Measurements from ENCODE around the gene EFHC1. TPM values are rescaled to one million over a fixed set of nuclear protein-coding genes. Genes with fewer than 3 reads are reported as not detected.

Gene EFHC1
- total RNA-seq, 1 experiment from 2014 or later = 24.6 TPM

DNA sequence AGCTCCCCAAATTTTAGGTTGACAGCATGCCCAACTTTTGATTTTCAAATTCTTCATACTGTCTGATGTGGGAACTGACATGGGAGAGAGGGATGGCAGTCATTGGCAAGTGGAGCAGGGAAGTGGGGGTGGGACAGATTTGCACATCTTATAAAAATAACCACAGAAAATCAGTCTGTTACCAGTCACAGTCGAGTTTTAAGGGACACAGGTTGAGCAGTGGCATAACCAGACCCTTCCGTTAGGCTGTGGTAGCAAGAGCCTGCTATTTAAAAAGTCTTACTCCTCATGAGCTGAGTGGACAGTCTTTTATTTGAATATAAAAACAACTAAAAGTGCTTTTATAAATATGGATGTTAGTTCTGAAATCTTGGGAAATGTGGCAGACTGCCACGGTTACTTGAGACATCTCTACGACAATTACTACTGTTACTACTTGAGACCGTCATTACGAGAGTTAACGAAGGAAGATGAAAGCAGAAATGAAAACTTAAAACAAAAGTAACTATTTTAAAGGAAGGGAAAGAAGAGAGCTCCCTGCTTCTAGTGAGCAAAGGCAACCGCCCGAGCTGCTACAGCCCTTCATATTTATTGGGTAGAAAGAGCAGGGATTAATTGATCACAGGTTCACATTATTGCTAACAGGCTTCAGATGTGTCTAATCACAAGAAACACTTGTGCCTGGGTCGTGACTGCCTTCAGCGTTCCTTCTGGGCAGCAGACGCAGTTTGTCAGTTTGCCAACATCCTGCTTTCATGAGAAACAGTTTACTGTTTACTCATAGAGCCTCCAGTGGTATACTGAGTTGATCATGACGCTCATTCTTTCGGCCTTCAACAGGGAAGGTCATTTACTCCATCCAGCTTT is 71.3 kb downstream of the EFHC1 start:
- H3K27me3 ChIP-seq (ENCODE audit: control insufficient read depth, insufficient read depth, low read length) = no peaks in the 10 kb centered on the region
- ChIA-PET POLR2A (no interaction called here), CTCF (no interaction called here)
- TF ChIP-seq, protein P1, sequence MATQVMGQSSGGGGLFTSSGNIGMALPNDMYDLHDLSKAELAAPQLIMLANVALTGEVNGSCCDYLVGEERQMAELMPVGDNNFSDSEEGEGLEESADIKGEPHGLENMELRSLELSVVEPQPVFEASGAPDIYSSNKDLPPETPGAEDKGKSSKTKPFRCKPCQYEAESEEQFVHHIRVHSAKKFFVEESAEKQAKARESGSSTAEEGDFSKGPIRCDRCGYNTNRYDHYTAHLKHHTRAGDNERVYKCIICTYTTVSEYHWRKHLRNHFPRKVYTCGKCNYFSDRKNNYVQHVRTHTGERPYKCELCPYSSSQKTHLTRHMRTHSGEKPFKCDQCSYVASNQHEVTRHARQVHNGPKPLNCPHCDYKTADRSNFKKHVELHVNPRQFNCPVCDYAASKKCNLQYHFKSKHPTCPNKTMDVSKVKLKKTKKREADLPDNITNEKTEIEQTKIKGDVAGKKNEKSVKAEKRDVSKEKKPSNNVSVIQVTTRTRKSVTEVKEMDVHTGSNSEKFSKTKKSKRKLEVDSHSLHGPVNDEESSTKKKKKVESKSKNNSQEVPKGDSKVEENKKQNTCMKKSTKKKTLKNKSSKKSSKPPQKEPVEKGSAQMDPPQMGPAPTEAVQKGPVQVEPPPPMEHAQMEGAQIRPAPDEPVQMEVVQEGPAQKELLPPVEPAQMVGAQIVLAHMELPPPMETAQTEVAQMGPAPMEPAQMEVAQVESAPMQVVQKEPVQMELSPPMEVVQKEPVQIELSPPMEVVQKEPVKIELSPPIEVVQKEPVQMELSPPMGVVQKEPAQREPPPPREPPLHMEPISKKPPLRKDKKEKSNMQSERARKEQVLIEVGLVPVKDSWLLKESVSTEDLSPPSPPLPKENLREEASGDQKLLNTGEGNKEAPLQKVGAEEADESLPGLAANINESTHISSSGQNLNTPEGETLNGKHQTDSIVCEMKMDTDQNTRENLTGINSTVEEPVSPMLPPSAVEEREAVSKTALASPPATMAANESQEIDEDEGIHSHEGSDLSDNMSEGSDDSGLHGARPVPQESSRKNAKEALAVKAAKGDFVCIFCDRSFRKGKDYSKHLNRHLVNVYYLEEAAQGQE (IDR thresholded peaks at IDR 0.05; ENCODE audit: insufficient read depth in 1 of 2, low read depth in 2 of 2, low read length in 1 of 2) = no peak
- no peak for TF ChIP-seq POLR2AphosphoS5 (IDR thresholded peaks at IDR 0.05; ENCODE audit: low read depth, low read length)
- no peak for TF ChIP-seq TCF7L2 (IDR thresholded peaks at IDR 0.05; ENCODE audit: low read depth, low read length)
- TF ChIP-seq, protein P2, sequence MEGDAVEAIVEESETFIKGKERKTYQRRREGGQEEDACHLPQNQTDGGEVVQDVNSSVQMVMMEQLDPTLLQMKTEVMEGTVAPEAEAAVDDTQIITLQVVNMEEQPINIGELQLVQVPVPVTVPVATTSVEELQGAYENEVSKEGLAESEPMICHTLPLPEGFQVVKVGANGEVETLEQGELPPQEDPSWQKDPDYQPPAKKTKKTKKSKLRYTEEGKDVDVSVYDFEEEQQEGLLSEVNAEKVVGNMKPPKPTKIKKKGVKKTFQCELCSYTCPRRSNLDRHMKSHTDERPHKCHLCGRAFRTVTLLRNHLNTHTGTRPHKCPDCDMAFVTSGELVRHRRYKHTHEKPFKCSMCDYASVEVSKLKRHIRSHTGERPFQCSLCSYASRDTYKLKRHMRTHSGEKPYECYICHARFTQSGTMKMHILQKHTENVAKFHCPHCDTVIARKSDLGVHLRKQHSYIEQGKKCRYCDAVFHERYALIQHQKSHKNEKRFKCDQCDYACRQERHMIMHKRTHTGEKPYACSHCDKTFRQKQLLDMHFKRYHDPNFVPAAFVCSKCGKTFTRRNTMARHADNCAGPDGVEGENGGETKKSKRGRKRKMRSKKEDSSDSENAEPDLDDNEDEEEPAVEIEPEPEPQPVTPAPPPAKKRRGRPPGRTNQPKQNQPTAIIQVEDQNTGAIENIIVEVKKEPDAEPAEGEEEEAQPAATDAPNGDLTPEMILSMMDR (IDR thresholded peaks at IDR 0.05) = no peak
- no peak for TF ChIP-seq SIN3A (IDR thresholded peaks at IDR 0.05; ENCODE audit: borderline replicate concordance, insufficient read depth, low read depth, low read length)
- BruUV-seq (replicated peaks) = no TSS peak
- DNase-seq (ENCODE audit: low read depth, low spot score) (no peak), ATAC-seq (no peak)
- no peaks in the 10 kb centered on the region for H3K9me3 ChIP-seq (ENCODE audit: control insufficient read depth, insufficient read depth, low read depth, low read length)
- no peaks in the 10 kb centered on the region for H3K36me3 ChIP-seq (ENCODE audit: control insufficient read depth, insufficient read depth, low read length)
- in situ Hi-C loops (cut with HindIII; ENCODE audit: low pct_unique_long_range_greater_than_20kb, low sequenced_read_pairs) = no loop called here
- no peak overlapping the region for H3K4me3 ChIP-seq (ENCODE audit: low read depth in 2 of 2, low read length in 2 of 2)
- no peaks in the 10 kb centered on the region for H3K4me1 ChIP-seq (ENCODE audit: control insufficient read depth, insufficient read depth, low read length)
- no peak overlapping the region for H3K27ac ChIP-seq (ENCODE audit: low read length)
- intact Hi-C loops (cut with micrococcal nuclease; ENCODE audit: unreplicated experiment) = no loop called here

DNA sequence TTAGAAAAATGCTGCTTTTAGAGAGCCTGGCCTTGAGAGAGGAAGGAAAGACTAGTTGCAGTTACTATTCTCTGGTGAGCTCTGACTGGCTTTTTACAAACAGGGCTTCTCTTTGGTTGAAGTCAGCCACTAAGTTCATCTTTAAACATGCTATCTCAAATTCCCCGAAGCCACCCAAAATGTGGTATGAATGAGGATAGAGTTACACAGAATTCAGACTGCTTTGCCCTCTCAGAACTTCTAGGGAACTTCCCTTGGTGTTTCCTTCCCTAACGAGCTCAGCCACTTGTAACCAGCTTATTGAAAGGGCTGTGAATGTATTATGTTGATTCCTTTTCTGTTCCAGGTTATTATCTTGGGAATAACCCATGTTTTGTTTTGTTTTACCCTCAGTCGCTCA is 73.5 kb downstream of the EFHC1 start:
- POLR2A ChIA-PET = interaction anchor here (0.6 to 0.7 kb wide), 2 partner anchors 12 to 866 kb away, joined by 4 read pairs; no protein-coding TSS in a partner anchor
- in situ Hi-C loops (cut with HindIII; ENCODE audit: low pct_unique_long_range_greater_than_20kb, low sequenced_read_pairs) = no loop called here

More for the DNA sequence above, 73.5 kb downstream of the EFHC1 start:
- H3K9me3 ChIP-seq (ENCODE audit: control insufficient read depth, insufficient read depth, low read depth, low read length) = no peaks in the 10 kb centered on the region
- H3K27me3 ChIP-seq (ENCODE audit: control insufficient read depth, insufficient read depth, low read length) = no peaks in the 10 kb centered on the region
- H3K27ac ChIP-seq (ENCODE audit: low read length) = no peak overlapping the region
- no TSS peak for BruUV-seq (replicated peaks)
- CTCF ChIA-PET = no interaction called here
- TF ChIP-seq TCF7L2 (IDR thresholded peaks at IDR 0.05; ENCODE audit: low read depth, low read length) (no peak), SIN3A (IDR thresholded peaks at IDR 0.05; ENCODE audit: borderline replicate concordance, insufficient read depth, low read depth, low read length) (no peak), POLR2AphosphoS5 (IDR thresholded peaks at IDR 0.05; ENCODE audit: low read depth, low read length) (no peak)
- TF ChIP-seq, protein P1 (IDR thresholded peaks at IDR 0.05; ENCODE audit: insufficient read depth in 1 of 2, low read depth in 2 of 2, low read length in 1 of 2) = no peak
- TF ChIP-seq, protein P2 (IDR thresholded peaks at IDR 0.05) = no peak
- no peak overlapping the region for H3K4me3 ChIP-seq (ENCODE audit: low read depth in 2 of 2, low read length in 2 of 2)
- DNase-seq (ENCODE audit: low read depth, low spot score) (no peak), ATAC-seq (no peak)
- no peaks in the 10 kb centered on the region for H3K4me1 ChIP-seq (ENCODE audit: control insufficient read depth, insufficient read depth, low read length)
- no peaks in the 10 kb centered on the region for H3K36me3 ChIP-seq (ENCODE audit: control insufficient read depth, insufficient read depth, low read length)
- intact Hi-C loops (cut with micrococcal nuclease; ENCODE audit: unreplicated experiment) = no loop called here

Data from Panc1 (cell line).